Measurements from ENCODE around the gene UST.

UST gene

DNA sequence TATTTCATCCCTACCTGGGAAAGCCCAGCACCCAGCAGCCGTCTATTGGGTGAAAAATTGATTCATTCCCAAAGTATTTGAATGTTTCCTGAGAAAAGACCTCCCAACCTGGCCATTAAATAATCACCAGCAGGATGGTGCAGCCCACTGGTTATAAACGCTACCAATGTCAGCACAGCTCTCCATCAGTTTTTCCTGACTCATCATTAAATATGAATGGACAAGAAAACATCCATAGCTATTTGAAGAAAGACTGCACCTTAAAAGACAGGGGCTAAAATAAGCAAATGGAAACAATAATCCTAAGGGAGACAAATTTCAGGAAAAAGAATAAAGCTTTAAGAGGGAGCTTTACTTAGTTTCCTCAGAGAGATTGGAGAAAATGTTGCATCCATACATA, 261.9 kb downstream of the UST start:
- Histone ChIP-seq H3K36me3 (ENCODE audit: insufficient read depth, low read length) (no peaks in the 10 kb centered on the region; the same call in 1 of the 2 replicates), H3K27me3 (ENCODE audit: insufficient read depth, low read length, poor library complexity, severe bottlenecking) (no peaks in the 10 kb centered on the region), H3K4me3 (ENCODE audit: low read length, poor library complexity, severe bottlenecking) (no peak overlapping the region), H3K9ac (ENCODE audit: low read depth, low read length, poor library complexity, severe bottlenecking) (no peak overlapping the region), H3F3A (ENCODE audit: low read depth) (no peaks in the 10 kb centered on the region), H4K20me1 (ENCODE audit: insufficient read depth, low read length, poor library complexity, severe bottlenecking) (no peaks in the 10 kb centered on the region), H3K4me1 (ENCODE audit: insufficient read depth, low read length, poor library complexity, severe bottlenecking) (no peaks in the 10 kb centered on the region), H3K9me2 (replicated peaks; ENCODE audit: low read depth, low read length) (no peaks in the 10 kb centered on the region), H2AFZ (ENCODE audit: low read length) (no peak overlapping the region), H3K79me2 (ENCODE audit: insufficient read depth, low read length) (no peaks in the 10 kb centered on the region), H3K9me3 (ENCODE audit: insufficient read depth, low read depth, low read length) (no peaks in the 10 kb centered on the region), H3K4me2 (ENCODE audit: low read depth, low read length, poor library complexity, severe bottlenecking) (no peak overlapping the region)
- no peak for TF ChIP-seq EZH2phosphoT487 (IDR thresholded peaks at IDR 0.05; ENCODE audit: borderline replicate concordance)
- TF ChIP-seq, protein P1, sequence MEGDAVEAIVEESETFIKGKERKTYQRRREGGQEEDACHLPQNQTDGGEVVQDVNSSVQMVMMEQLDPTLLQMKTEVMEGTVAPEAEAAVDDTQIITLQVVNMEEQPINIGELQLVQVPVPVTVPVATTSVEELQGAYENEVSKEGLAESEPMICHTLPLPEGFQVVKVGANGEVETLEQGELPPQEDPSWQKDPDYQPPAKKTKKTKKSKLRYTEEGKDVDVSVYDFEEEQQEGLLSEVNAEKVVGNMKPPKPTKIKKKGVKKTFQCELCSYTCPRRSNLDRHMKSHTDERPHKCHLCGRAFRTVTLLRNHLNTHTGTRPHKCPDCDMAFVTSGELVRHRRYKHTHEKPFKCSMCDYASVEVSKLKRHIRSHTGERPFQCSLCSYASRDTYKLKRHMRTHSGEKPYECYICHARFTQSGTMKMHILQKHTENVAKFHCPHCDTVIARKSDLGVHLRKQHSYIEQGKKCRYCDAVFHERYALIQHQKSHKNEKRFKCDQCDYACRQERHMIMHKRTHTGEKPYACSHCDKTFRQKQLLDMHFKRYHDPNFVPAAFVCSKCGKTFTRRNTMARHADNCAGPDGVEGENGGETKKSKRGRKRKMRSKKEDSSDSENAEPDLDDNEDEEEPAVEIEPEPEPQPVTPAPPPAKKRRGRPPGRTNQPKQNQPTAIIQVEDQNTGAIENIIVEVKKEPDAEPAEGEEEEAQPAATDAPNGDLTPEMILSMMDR (conservative IDR thresholded peaks at IDR 0.05; ENCODE audit: low read length) = no peak

- no peaks in the 10 kb centered on the region for H3K9me2 ChIP-seq (replicated peaks; ENCODE audit: low read depth, low read length)
- H3K79me2 ChIP-seq (ENCODE audit: insufficient read depth, low read length) = no peaks in the 10 kb centered on the region
- H3K27me3 ChIP-seq (ENCODE audit: insufficient read depth, low read length, poor library complexity, severe bottlenecking) = no peaks in the 10 kb centered on the region
- no peaks in the 10 kb centered on the region for H3K36me3 ChIP-seq (ENCODE audit: insufficient read depth, low read length)
- H3K4me2 ChIP-seq (ENCODE audit: low read depth, low read length, poor library complexity, severe bottlenecking) = no peak overlapping the region
- no peaks in the 10 kb centered on the region for H4K20me1 ChIP-seq (ENCODE audit: insufficient read depth, low read length, poor library complexity, severe bottlenecking)
- no peaks in the 10 kb centered on the region for H3K9me3 ChIP-seq (ENCODE audit: insufficient read depth, low read depth, low read length)
- H2AFZ ChIP-seq (ENCODE audit: low read length) = no peak overlapping the region
- H3K9ac ChIP-seq (ENCODE audit: low read depth, low read length, poor library complexity, severe bottlenecking) = no peak overlapping the region
- no peaks in the 10 kb centered on the region for H3F3A ChIP-seq (ENCODE audit: low read depth)
- no peaks in the 10 kb centered on the region for H3K4me1 ChIP-seq (ENCODE audit: insufficient read depth, low read length, poor library complexity, severe bottlenecking)
- H3K4me3 ChIP-seq (ENCODE audit: low read length, poor library complexity, severe bottlenecking) = no peak overlapping the region
- TF ChIP-seq, protein P1 (conservative IDR thresholded peaks at IDR 0.05; ENCODE audit: low read length) = no peak
- no peak for TF ChIP-seq EZH2phosphoT487 (IDR thresholded peaks at IDR 0.05; ENCODE audit: borderline replicate concordance)
Measured at GRCh38 chr6:149012040-149012545, 265.3 kb downstream of the UST start.

GRCh38 chr6:149013586-149014344, 266.9 kb downstream of the UST start:
- H3K4me2 ChIP-seq (ENCODE audit: low read depth, low read length, poor library complexity, severe bottlenecking) = no peak overlapping the region

More at GRCh38 chr6:149013586-149014344, 266.9 kb downstream of the UST start:
- Histone ChIP-seq H3K36me3 (ENCODE audit: insufficient read depth, low read length) (no peaks in the 10 kb centered on the region), H3K27me3 (ENCODE audit: insufficient read depth, low read length, poor library complexity, severe bottlenecking) (no peaks in the 10 kb centered on the region), H3F3A (ENCODE audit: low read depth) (no peaks in the 10 kb centered on the region), H3K9me2 (replicated peaks; ENCODE audit: low read depth, low read length) (no peaks in the 10 kb centered on the region), H3K79me2 (ENCODE audit: insufficient read depth, low read length) (no peaks in the 10 kb centered on the region), H3K4me3 (ENCODE audit: low read length, poor library complexity, severe bottlenecking) (no peak overlapping the region), H3K9ac (ENCODE audit: low read depth, low read length, poor library complexity, severe bottlenecking) (no peak overlapping the region), H2AFZ (ENCODE audit: low read length) (no peak overlapping the region), H3K9me3 (ENCODE audit: insufficient read depth, low read depth, low read length) (no peaks in the 10 kb centered on the region), H4K20me1 (ENCODE audit: insufficient read depth, low read length, poor library complexity, severe bottlenecking) (no peaks in the 10 kb centered on the region), H3K4me1 (ENCODE audit: insufficient read depth, low read length, poor library complexity, severe bottlenecking) (no peaks in the 10 kb centered on the region)
- TF ChIP-seq, protein P1 (conservative IDR thresholded peaks at IDR 0.05; ENCODE audit: low read length) = no peak
- TF ChIP-seq EZH2phosphoT487 (IDR thresholded peaks at IDR 0.05; ENCODE audit: borderline replicate concordance) = no peak

All from Loucy (cell line).